Measurements from ENCODE around the gene RAB3IL1. TPM values are rescaled to one million over a fixed set of nuclear protein-coding genes. Genes with fewer than 3 reads are reported as not detected.
A peak's percentile ranks its signal among the peaks of the same experiment; 100 is the strongest.

RAB3IL1 gene
- total RNA-seq, 1 donor from 2014 or later = 9.5 TPM

- H3K36me3 ChIP-seq = no peaks in the 10 kb centered on the region
- no peak overlapping the region for H3K27ac ChIP-seq (replicated peaks)
- no peak for DNase-seq
- H3K27me3 ChIP-seq (ENCODE audit: low read depth) = no peaks in the 10 kb centered on the region
- TF ChIP-seq, protein P1, sequence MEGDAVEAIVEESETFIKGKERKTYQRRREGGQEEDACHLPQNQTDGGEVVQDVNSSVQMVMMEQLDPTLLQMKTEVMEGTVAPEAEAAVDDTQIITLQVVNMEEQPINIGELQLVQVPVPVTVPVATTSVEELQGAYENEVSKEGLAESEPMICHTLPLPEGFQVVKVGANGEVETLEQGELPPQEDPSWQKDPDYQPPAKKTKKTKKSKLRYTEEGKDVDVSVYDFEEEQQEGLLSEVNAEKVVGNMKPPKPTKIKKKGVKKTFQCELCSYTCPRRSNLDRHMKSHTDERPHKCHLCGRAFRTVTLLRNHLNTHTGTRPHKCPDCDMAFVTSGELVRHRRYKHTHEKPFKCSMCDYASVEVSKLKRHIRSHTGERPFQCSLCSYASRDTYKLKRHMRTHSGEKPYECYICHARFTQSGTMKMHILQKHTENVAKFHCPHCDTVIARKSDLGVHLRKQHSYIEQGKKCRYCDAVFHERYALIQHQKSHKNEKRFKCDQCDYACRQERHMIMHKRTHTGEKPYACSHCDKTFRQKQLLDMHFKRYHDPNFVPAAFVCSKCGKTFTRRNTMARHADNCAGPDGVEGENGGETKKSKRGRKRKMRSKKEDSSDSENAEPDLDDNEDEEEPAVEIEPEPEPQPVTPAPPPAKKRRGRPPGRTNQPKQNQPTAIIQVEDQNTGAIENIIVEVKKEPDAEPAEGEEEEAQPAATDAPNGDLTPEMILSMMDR (IDR thresholded peaks at IDR 0.05; ENCODE audit: borderline replicate concordance) = no peak
- intact Hi-C loops (cut with micrococcal nuclease) = loop anchor here (5.0 to 10.0 kb wide), 3 partner anchors 52 to 187 kb away; partner anchors contain the start of genes FEN1 and TMEM258
- no peaks in the 10 kb centered on the region for H3K9me3 ChIP-seq (replicated peaks)
- no peak overlapping the region for H3K4me3 ChIP-seq
- H3K4me1 ChIP-seq = peaks cover 38% of the 10 kb centered on the region
Observed at GRCh38 chr11:61895046-61895717, 22.2 kb downstream of the RAB3IL1 start.

DNA sequence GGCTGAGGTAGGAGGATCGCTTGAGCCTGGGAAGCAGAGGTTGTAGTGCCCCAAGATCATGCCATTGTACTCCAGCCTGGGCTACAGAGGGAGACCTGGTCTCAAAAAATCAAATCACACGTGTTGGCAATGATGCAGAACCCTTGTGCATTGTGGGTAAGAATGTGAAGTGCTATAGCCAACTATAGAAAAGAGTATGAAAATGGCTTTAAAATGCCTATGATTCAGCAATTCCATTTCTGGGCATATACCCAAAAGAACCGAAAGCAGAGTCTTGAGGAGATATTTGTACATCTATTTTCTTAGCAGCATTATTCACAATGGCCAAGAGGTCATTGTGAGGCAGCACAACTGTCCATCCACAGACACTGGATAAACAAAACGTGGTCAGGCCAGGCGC is 23.4 kb downstream of the RAB3IL1 start:
- Histone ChIP-seq H3K27me3 (ENCODE audit: low read depth) (no peaks in the 10 kb centered on the region), H3K27ac (replicated peaks) (peak overlapping the region; percentile 28), H3K4me1 (peaks cover 39% of the 10 kb centered on the region), H3K9me3 (replicated peaks) (no peaks in the 10 kb centered on the region), H3K4me3 (no peak overlapping the region), H3K36me3 (no peaks in the 10 kb centered on the region)
- DNase-seq = no peak
- TF ChIP-seq, protein P1 (IDR thresholded peaks at IDR 0.05; ENCODE audit: borderline replicate concordance) = no peak
- intact Hi-C loops (cut with micrococcal nuclease) = loop anchor here (10.0 kb wide), 1 partner anchor 99 kb away; the partner anchor contains the start of genes FEN1 and TMEM258

DNA sequence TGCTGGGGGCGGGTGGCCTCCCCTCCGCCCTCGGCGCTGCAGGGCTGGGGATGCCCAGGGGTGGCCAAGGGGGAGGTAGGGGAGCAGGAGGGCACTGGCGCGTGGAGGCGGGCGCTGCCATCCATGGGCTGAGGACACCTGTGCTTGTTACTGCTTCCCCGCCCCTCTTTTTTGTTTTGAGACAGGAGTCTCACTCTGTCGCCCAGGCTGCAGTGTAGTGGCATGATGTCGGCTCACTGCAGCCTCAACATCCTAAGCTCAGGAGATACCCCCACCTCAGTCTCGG is 25.3 kb downstream of the RAB3IL1 start:
- H3K9me3 ChIP-seq (replicated peaks) = no peaks in the 10 kb centered on the region
- H3K36me3 ChIP-seq = no peaks in the 10 kb centered on the region
- DNase-seq = no peak
- H3K4me3 ChIP-seq = peak overlapping the region; percentile 98
- peaks cover 46% of the 10 kb centered on the region for H3K4me1 ChIP-seq
- intact Hi-C loops (cut with micrococcal nuclease) = loop anchor here (10.0 kb wide), 1 partner anchor 97 kb away; the partner anchor contains the start of genes FEN1 and TMEM258
- H3K27ac ChIP-seq (replicated peaks) = peak overlapping the region; percentile 98
- no peaks in the 10 kb centered on the region for H3K27me3 ChIP-seq (ENCODE audit: low read depth)
- TF ChIP-seq, protein P1 (IDR thresholded peaks at IDR 0.05; ENCODE audit: borderline replicate concordance) = no peak

GRCh38 chr11:61891331-61892084 is 25.9 kb downstream of the RAB3IL1 start, which contains the start of gene FADS3:
TSS of gene FADS3 (minus strand) at chr11:61891545. CDS start at chr11:61891381, 164 bp downstream.
- peak within 1 kb of the TSS; percentile 98 for H3K4me3 ChIP-seq
- peak within 1 kb of the TSS; percentile 98 for H3K27ac ChIP-seq (replicated peaks)
- intact Hi-C loops (cut with micrococcal nuclease) = loop anchor here (10.0 kb wide), 1 partner anchor 97 kb away; the partner anchor contains the start of genes FEN1 and TMEM258
- no peaks in the 10 kb centered on the region for H3K36me3 ChIP-seq
- no peaks in the 10 kb centered on the region for H3K27me3 ChIP-seq (ENCODE audit: low read depth)
- DNase-seq = peak; percentile 91
- H3K9me3 ChIP-seq (replicated peaks) = no peaks in the 10 kb centered on the region
- peaks cover 51% of the 10 kb centered on the region for H3K4me1 ChIP-seq
- TF ChIP-seq, protein P1 (IDR thresholded peaks at IDR 0.05; ENCODE audit: borderline replicate concordance) = peak; percentile 7

GRCh38 chr11:61890529-61891330 is 26.6 kb downstream of the RAB3IL1 start:
- H3K27me3 ChIP-seq (ENCODE audit: low read depth) = no peaks in the 10 kb centered on the region
- TF ChIP-seq, protein P1 (IDR thresholded peaks at IDR 0.05; ENCODE audit: borderline replicate concordance) = peak; percentile 25
- intact Hi-C loops (cut with micrococcal nuclease) = loop anchor here (10.0 kb wide), 1 partner anchor 96 kb away; the partner anchor contains the start of genes FEN1 and TMEM258
- no peaks in the 10 kb centered on the region for H3K9me3 ChIP-seq (replicated peaks)
- peak overlapping the region; percentile 98 for H3K27ac ChIP-seq (replicated peaks)
- DNase-seq = peak; percentile 50
- no peaks in the 10 kb centered on the region for H3K36me3 ChIP-seq
- peaks cover 59% of the 10 kb centered on the region for H3K4me1 ChIP-seq
- peak overlapping the region; percentile 98 for H3K4me3 ChIP-seq

All from left ventricle myocardium inferior (tissue), 1 donor.